Retinal pigment epithelial cell (primary cell): ENCODE measurements around the gene GRIP2.

Source experiments
- DNase-seq: peaks from one replicate; pipeline ENCODE4 v3.0.0-alpha.2; 2010; ENCODE audit warnings: low read depth
- H3K4me3 ChIP-seq: 2 replicates; pipeline ENCODE4 v1.5.1; 2011; ENCODE audit warnings: mild to moderate bottlenecking, low read length, control low read depth, moderate library complexity
- TF ChIP-seq, protein P1 (sequence below): conservative IDR thresholded peaks from 2 replicates; pipeline ENCODE4 v1.5.1; 2011; ENCODE audit warnings: low read depth, low read length, control low read depth, inconsistent platforms

The GRIP2 gene

DNA sequence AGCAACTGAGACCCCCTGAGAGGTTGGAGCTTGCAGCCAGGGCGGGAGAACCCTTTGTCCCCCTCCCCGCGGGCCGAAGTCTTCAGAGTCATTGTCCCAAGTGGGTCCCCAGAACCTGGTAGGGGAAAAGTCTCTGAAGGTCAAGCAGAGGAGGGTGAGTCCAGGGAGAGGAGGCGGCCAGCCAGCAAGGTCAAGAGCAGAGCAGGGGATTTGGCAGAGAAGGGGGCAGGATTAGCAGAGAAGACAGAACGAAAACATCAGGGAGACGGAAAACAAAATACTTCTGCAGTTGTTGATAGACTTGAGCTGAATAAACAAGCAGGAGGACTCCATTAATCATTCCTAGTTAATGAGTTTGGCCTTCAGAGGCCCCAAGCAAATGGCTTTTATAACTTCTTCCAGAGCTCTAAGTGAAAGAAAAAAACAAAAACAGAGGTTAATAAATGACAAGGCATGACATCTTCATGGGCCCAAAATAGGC, 66.7 kb downstream of the GRIP2 start:
- no peak overlapping the region for H3K4me3 ChIP-seq
- no peak for DNase-seq
- TF ChIP-seq, protein P1, sequence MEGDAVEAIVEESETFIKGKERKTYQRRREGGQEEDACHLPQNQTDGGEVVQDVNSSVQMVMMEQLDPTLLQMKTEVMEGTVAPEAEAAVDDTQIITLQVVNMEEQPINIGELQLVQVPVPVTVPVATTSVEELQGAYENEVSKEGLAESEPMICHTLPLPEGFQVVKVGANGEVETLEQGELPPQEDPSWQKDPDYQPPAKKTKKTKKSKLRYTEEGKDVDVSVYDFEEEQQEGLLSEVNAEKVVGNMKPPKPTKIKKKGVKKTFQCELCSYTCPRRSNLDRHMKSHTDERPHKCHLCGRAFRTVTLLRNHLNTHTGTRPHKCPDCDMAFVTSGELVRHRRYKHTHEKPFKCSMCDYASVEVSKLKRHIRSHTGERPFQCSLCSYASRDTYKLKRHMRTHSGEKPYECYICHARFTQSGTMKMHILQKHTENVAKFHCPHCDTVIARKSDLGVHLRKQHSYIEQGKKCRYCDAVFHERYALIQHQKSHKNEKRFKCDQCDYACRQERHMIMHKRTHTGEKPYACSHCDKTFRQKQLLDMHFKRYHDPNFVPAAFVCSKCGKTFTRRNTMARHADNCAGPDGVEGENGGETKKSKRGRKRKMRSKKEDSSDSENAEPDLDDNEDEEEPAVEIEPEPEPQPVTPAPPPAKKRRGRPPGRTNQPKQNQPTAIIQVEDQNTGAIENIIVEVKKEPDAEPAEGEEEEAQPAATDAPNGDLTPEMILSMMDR = no peak

DNA sequence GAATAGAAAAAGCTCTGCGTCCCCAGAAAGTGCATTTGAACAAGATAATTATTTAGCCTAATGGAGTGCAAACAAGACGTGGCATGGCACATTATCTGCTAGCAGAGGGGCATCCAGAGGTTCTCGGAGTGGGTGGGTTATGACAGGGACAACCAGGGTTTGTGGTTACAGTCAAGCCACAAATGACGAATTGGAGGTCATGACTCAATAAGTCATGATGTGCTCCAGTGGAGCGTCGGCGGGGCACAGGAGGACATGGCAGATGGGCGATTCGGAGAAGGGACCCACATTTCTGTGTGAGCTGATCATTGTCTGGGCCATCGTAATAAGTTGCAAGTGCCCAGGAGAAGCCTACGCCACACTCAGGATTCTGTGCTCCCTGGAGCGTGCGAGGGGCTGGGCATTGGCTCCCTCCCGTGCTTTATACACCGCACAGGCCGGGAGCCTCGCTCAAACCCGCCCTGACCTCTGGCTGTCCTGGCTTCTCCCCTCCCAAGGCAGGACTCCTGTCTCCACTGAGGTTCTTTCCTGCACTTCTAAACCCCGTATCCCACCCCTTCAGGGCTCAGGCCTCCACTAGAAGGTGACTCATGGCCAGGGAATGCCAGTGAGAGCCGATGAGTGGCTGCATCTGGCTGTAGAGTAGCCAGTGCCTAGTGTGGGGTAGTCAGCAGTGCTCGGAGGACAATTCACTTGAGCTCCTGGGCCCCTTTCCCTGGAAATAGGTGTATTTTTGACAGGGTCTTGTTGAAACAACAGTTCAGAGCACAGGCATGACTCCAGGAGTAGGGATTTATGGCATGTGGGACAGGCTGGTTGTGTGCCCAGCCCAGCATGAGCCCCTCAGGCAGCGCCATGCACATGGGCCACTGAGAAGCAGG, 67.4 kb downstream of the GRIP2 start:
- TF ChIP-seq, protein P1 = no peak
- DNase-seq = peak; percentile 72
- H3K4me3 ChIP-seq = no peak overlapping the region

DNA sequence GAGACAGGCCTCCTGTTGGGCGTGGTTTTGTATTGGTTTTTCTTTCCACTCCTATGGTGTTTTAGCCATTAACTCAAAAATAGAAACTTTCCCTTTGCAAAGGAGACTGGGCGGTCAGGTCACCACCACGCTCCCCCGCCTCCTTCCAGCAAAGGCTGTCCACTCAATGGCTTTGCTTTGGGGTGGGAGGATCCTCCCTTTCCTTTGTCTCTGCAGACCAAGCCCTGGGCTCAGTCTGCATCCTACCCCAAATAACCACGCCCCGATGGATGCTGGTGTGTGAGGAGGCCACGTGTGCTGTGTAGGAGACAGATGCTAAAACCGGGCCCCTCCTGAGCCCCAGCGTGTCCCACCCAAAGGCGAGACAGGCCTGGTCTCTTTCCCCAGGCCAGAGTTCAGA, 68.5 kb downstream of the GRIP2 start:
- no peak overlapping the region for H3K4me3 ChIP-seq
- no peak for DNase-seq
- TF ChIP-seq, protein P1 = no peak

DNA sequence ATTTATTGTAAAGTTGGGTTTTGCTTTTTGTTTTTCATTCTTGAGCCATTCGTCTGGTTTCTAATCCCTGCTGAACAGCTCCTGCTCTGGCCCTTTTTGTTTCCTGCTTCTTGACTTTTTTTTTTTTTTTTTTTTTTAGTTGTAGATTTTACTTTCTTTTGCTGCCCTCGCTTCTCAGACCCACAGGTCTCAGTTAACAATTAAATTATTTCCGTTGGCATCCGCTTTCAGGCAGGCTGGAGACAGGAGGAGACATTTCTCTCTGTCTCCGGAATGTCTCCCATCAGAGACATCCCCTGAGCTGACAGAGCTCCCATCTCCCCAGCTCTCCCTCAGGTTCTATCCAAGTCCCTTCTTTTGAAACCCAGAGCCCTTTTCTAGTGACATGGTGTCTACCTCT, 69.1 kb downstream of the GRIP2 start:
- TF ChIP-seq, protein P1 = no peak
- H3K4me3 ChIP-seq = no peak overlapping the region
- no peak for DNase-seq

DNA sequence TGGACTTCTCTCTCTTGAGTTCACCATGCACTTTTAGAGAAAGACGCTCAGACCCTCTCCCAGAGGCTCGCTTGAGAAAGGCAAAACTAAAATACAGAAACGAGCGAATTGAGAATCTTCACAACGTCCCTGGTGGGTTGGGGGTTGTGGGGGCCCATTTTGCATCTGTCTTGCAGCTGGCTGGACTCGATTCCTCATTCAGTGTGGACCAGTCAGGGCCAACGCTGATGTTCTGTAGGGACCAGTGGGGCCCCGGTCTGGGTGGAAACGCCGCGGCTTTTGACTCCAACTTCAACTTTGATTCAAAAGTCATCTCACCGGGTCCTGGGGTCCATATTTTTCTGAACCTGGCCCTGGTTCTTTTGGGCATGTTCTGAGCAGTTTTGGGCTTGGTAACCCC, 69.7 kb downstream of the GRIP2 start:
- DNase-seq = no peak
- TF ChIP-seq, protein P1 = no peak

DNA sequence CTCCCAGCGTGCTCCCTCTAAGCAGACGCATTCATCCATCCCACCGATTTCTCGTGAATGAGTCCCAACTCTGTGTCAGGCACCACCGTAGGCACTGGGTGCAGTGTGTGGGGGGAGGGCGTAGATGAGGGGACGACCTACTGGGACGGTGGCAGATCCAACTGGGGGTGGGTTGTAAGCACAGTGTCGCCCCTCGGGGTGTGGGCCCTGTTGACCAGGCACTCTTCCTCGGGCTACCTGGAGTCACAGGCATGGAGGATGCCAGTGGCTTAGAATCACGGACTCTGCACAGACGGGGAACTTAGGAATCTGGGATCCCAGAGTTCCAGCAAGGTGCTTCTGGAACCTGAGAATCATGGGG, 71.5 kb downstream of the GRIP2 start:
- TF ChIP-seq, protein P1 = no peak
- no peak for DNase-seq
- no peak overlapping the region for H3K4me3 ChIP-seq

More for the DNA sequence above, 69.7 kb downstream of the GRIP2 start:
- no peak overlapping the region for H3K4me3 ChIP-seq

DNA sequence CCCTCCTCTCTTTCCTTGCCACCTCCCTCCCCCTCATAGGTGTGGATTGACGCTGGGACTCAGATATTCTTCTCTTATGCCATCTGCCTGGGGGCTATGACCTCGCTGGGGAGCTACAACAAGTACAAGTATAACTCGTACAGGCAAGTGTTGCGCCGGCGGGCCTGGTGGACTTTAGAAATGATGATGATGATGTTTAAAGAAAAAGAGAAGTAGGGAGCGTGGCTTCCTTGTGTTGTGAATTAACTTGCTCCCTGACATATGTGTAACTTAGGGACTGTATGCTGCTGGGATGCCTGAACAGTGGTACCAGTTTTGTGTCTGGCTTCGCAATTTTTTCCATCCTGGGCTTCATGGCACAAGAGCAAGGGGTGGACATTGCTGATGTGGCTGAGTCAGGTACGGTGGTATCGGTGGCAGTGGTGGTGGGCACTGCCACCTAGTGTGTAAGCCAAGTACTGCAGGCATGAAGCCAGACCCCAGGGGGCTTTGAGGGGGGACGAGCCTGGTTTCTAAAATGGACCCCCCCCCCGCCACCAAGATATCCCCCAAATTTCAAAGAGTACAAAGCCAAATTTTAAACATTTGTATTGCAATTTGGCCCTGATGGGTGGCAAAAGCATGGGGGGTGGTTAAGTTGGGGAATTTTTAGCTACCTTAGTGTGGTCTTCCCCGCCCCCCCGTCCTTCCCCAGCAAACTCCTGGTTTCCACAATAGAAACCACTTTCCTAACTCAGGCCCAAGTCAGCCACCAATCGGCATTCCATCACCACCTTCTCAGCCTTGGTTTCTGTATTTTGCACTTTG, 72.1 kb downstream of the GRIP2 start:
- TF ChIP-seq, protein P1 = peak; percentile 89
- DNase-seq = no peak
- no peak overlapping the region for H3K4me3 ChIP-seq
